ENCODE data around the gene TNFRSF8.

The TNFRSF8 gene

GRCh38 chr1:12173631-12174121, 110.6 kb downstream of the TNFRSF8 start:
- Histone ChIP-seq H3K4me1 (ENCODE audit: control insufficient read depth, insufficient read depth, low read length) (peaks cover 15% of the 10 kb centered on the region), H3K4me3 (ENCODE audit: insufficient read depth, low read depth, low read length) (no peak overlapping the region), H3K36me3 (ENCODE audit: control insufficient read depth, insufficient read depth, low read length) (no peaks in the 10 kb centered on the region), H3K9me3 (ENCODE audit: control insufficient read depth, low read length) (no peaks in the 10 kb centered on the region), H3K27ac (ENCODE audit: insufficient read depth, low read depth, low read length, poor library complexity, severe bottlenecking) (no peak overlapping the region), H3K27me3 (ENCODE audit: control insufficient read depth, insufficient read depth, low read length, poor library complexity, severe bottlenecking) (peaks cover 2% of the 10 kb centered on the region)
- 86 to 92% methylated on average over 11 of the region's 11 CpGs for WGBS, 2 experiments

- no peaks in the 10 kb centered on the region for H3K36me3 ChIP-seq (ENCODE audit: control insufficient read depth, insufficient read depth, low read length)
Measured at GRCh38 chr1:12174924-12175810, 112.1 kb downstream of the TNFRSF8 start.

GRCh38 chr1:12176298-12177118, 113.4 kb downstream of the TNFRSF8 start:
- WGBS, 2 experiments, result 94% methylated on average over 6 of the region's 6 CpGs
- Histone ChIP-seq H3K4me3 (ENCODE audit: insufficient read depth, low read depth, low read length) (no peak overlapping the region), H3K27me3 (ENCODE audit: control insufficient read depth, insufficient read depth, low read length, poor library complexity, severe bottlenecking) (no peaks in the 10 kb centered on the region), H3K4me1 (ENCODE audit: control insufficient read depth, insufficient read depth, low read length) (peaks cover 15% of the 10 kb centered on the region), H3K27ac (ENCODE audit: insufficient read depth, low read depth, low read length, poor library complexity, severe bottlenecking) (no peak overlapping the region), H3K9me3 (ENCODE audit: control insufficient read depth, low read length) (no peaks in the 10 kb centered on the region), H3K36me3 (ENCODE audit: control insufficient read depth, insufficient read depth, low read length) (no peaks in the 10 kb centered on the region)

More at GRCh38 chr1:12174924-12175810, 112.1 kb downstream of the TNFRSF8 start:
- Histone ChIP-seq H3K9me3 (ENCODE audit: control insufficient read depth, low read length) (no peaks in the 10 kb centered on the region), H3K27me3 (ENCODE audit: control insufficient read depth, insufficient read depth, low read length, poor library complexity, severe bottlenecking) (no peaks in the 10 kb centered on the region), H3K4me3 (ENCODE audit: insufficient read depth, low read depth, low read length) (no peak overlapping the region), H3K4me1 (ENCODE audit: control insufficient read depth, insufficient read depth, low read length) (peaks cover 15% of the 10 kb centered on the region), H3K27ac (ENCODE audit: insufficient read depth, low read depth, low read length, poor library complexity, severe bottlenecking) (no peak overlapping the region)
- WGBS, 2 experiments, result 65 to 68% methylated on average over 17 of the region's 17 CpGs

- Histone ChIP-seq H3K9me3 (ENCODE audit: control insufficient read depth, low read length) (no peaks in the 10 kb centered on the region), H3K36me3 (ENCODE audit: control insufficient read depth, insufficient read depth, low read length) (no peaks in the 10 kb centered on the region), H3K4me1 (ENCODE audit: control insufficient read depth, insufficient read depth, low read length) (peaks cover 15% of the 10 kb centered on the region), H3K27ac (ENCODE audit: insufficient read depth, low read depth, low read length, poor library complexity, severe bottlenecking) (no peak overlapping the region), H3K4me3 (ENCODE audit: insufficient read depth, low read depth, low read length) (no peak overlapping the region), H3K27me3 (ENCODE audit: control insufficient read depth, insufficient read depth, low read length, poor library complexity, severe bottlenecking) (no peaks in the 10 kb centered on the region)
- 69 to 73% methylated on average over 24 of the region's 24 CpGs for WGBS, 2 experiments
Measured at GRCh38 chr1:12177156-12177998, 114.3 kb downstream of the TNFRSF8 start.

GRCh38 chr1:12177999-12178441, 114.9 kb downstream of the TNFRSF8 start:
- Histone ChIP-seq H3K9me3 (ENCODE audit: control insufficient read depth, low read length) (no peaks in the 10 kb centered on the region), H3K36me3 (ENCODE audit: control insufficient read depth, insufficient read depth, low read length) (no peaks in the 10 kb centered on the region), H3K4me1 (ENCODE audit: control insufficient read depth, insufficient read depth, low read length) (peaks cover 15% of the 10 kb centered on the region), H3K4me3 (ENCODE audit: insufficient read depth, low read depth, low read length) (no peak overlapping the region), H3K27me3 (ENCODE audit: control insufficient read depth, insufficient read depth, low read length, poor library complexity, severe bottlenecking) (no peaks in the 10 kb centered on the region), H3K27ac (ENCODE audit: insufficient read depth, low read depth, low read length, poor library complexity, severe bottlenecking) (no peak overlapping the region)
- WGBS, 2 experiments, result 85 to 87% methylated on average over 14 of the region's 14 CpGs

GRCh38 chr1:12178511-12178910, 115.4 kb downstream of the TNFRSF8 start:
- Histone ChIP-seq H3K36me3 (ENCODE audit: control insufficient read depth, insufficient read depth, low read length) (no peaks in the 10 kb centered on the region), H3K9me3 (ENCODE audit: control insufficient read depth, low read length) (no peaks in the 10 kb centered on the region), H3K27ac (ENCODE audit: insufficient read depth, low read depth, low read length, poor library complexity, severe bottlenecking) (no peak overlapping the region), H3K27me3 (ENCODE audit: control insufficient read depth, insufficient read depth, low read length, poor library complexity, severe bottlenecking) (no peaks in the 10 kb centered on the region), H3K4me3 (ENCODE audit: insufficient read depth, low read depth, low read length) (no peak overlapping the region), H3K4me1 (ENCODE audit: control insufficient read depth, insufficient read depth, low read length) (peaks cover 15% of the 10 kb centered on the region)
- 84 to 89% methylated on average over 11 of the region's 11 CpGs for WGBS, 2 experiments

GRCh38 chr1:12179111-12179519, 116.0 kb downstream of the TNFRSF8 start:
- H3K27ac ChIP-seq (ENCODE audit: insufficient read depth, low read depth, low read length, poor library complexity, severe bottlenecking), result no peak overlapping the region

GRCh38 chr1:12179676-12180075, 116.6 kb downstream of the TNFRSF8 start:
- Histone ChIP-seq H3K27me3 (ENCODE audit: control insufficient read depth, insufficient read depth, low read length, poor library complexity, severe bottlenecking) (no peaks in the 10 kb centered on the region), H3K36me3 (ENCODE audit: control insufficient read depth, insufficient read depth, low read length) (no peaks in the 10 kb centered on the region), H3K9me3 (ENCODE audit: control insufficient read depth, low read length) (no peaks in the 10 kb centered on the region), H3K4me1 (ENCODE audit: control insufficient read depth, insufficient read depth, low read length) (peaks cover 19% of the 10 kb centered on the region), H3K27ac (ENCODE audit: insufficient read depth, low read depth, low read length, poor library complexity, severe bottlenecking) (no peak overlapping the region), H3K4me3 (ENCODE audit: insufficient read depth, low read depth, low read length) (no peak overlapping the region)
- WGBS, 2 experiments, result 94 to 95% methylated on average over 8 of the region's 8 CpGs

More at GRCh38 chr1:12179111-12179519, 116.0 kb downstream of the TNFRSF8 start:
- WGBS, 2 experiments, result 77 to 79% methylated on average over 17 of the region's 17 CpGs
- Histone ChIP-seq H3K4me1 (ENCODE audit: control insufficient read depth, insufficient read depth, low read length) (peaks cover 16% of the 10 kb centered on the region), H3K9me3 (ENCODE audit: control insufficient read depth, low read length) (no peaks in the 10 kb centered on the region), H3K4me3 (ENCODE audit: insufficient read depth, low read depth, low read length) (no peak overlapping the region), H3K36me3 (ENCODE audit: control insufficient read depth, insufficient read depth, low read length) (no peaks in the 10 kb centered on the region), H3K27me3 (ENCODE audit: control insufficient read depth, insufficient read depth, low read length, poor library complexity, severe bottlenecking) (no peaks in the 10 kb centered on the region)

- no peak overlapping the region for H3K4me3 ChIP-seq (ENCODE audit: insufficient read depth, low read depth, low read length)
- H3K27me3 ChIP-seq (ENCODE audit: control insufficient read depth, insufficient read depth, low read length, poor library complexity, severe bottlenecking), result no peaks in the 10 kb centered on the region
- H3K27ac ChIP-seq (ENCODE audit: insufficient read depth, low read depth, low read length, poor library complexity, severe bottlenecking), result no peak overlapping the region
- H3K9me3 ChIP-seq (ENCODE audit: control insufficient read depth, low read length), result no peaks in the 10 kb centered on the region
- H3K4me1 ChIP-seq (ENCODE audit: control insufficient read depth, insufficient read depth, low read length), result peaks cover 18% of the 10 kb centered on the region
- WGBS, 2 experiments, result 90 to 95% methylated on average over 10 of the region's 10 CpGs
- no peaks in the 10 kb centered on the region for H3K36me3 ChIP-seq (ENCODE audit: control insufficient read depth, insufficient read depth, low read length)
Measured at GRCh38 chr1:12180315-12180714, 117.2 kb downstream of the TNFRSF8 start.
